Adrenal gland (tissue), 12 donors: ENCODE results near the gene SLC38A8. TPM values are rescaled to one million over a fixed set of nuclear protein-coding genes. Genes with fewer than 3 reads are reported as not detected.
A peak's percentile ranks its signal among the peaks of the same experiment; 100 is the strongest.

Experiments used
- DNase-seq, 7 donors: peaks; one replicate each; pipeline ENCODE4 v3.0.0-alpha.2; 2019 to 2020
- H3K27ac ChIP-seq, 5 donors: fragments of 200-600 bp; sonication (generic) in 4 of 5; 1 replicate in 3 of 5; 2 replicates in 2 of 5; pipeline versions ENCODE4 v1.5.1 to v1.8.0; 2016 to 2020; ENCODE audit warnings: mild to moderate bottlenecking in 1 of 5
- H3K27me3 ChIP-seq: fragments of 200-600 bp; 2 replicates; pipeline ENCODE4 v1.8.0; 2021
- H3K36me3 ChIP-seq, 2 donors: fragments of 200-600 bp; replicated peaks in 1 of 2; 1 replicate in 1 of 2; 2 replicates in 1 of 2; pipeline versions ENCODE4 v1.5.1 to v1.8.0; 2018 to 2022
- H3K4me1 ChIP-seq, 2 donors: fragments of 200-600 bp; replicated peaks in 1 of 2; 1 replicate in 1 of 2; 2 replicates in 1 of 2; pipeline versions ENCODE4 v1.5.1 to v1.8.0; 2018 to 2021
- H3K4me3 ChIP-seq, 4 donors: fragments of 200-600 bp; sonication (generic) in 3 of 4; one replicate each; pipeline ENCODE4 v1.5.1; 2016 to 2018
- H3K9me3 ChIP-seq, 3 donors: fragments of 200-600 bp; sonication (generic) in 1 of 3; replicated peaks in 1 of 3; 1 replicate in 2 of 3; 2 replicates in 1 of 3; pipeline versions ENCODE4 v1.5.1 to v1.8.0; 2016 to 2021
- POLR2A ChIP-seq, 2 donors: fragments of 450-650 bp; IDR thresholded peaks; one replicate each; pipeline ENCODE4 v1.6.1; 2017; ENCODE audit warnings: antibody characterized with exemption in 2 of 2, mild to moderate bottlenecking in 2 of 2, moderate library complexity in 1 of 2
- WGBS, 4 donors: extraction: QIAGEN DNeasy Blood & Tissue Kit in 2 of 4; methylation state at CpG; one replicate each; pipeline versions ENCODE4 v1.1.5 to v1.1.7; 2013 to 2017; 5-methylcytosine and 5-hydroxymethylcytosine counted together
- intact Hi-C, 2 donors: fragments of 100-400 bp; cut with DNase I; formaldehyde crosslinking; loops; one replicate each; pipeline versions ENCODE4 v1.14.1 to v1.15.0; 2022 to 2023
- polyA plus RNA-seq, 3 donors: library from polyadenylated mRNA; stranded (reverse); fragments of 200-250 nt in 2 of 3; fragments of 350-450 nt in 1 of 3; fragmentation: Illumina TruSeq in 1 of 3; extraction: RNeasy Lipid Tissue Mini Kit (QIAGEN cat#74804) in 1 of 3; gene quantifications; one replicate each; pipeline ENCODE4 v1.2.3, GENCODE V29; 2013 to 2014
- total RNA-seq, 9 donors: library from RNA; depleted of rRNA in 4 of 9; stranded (reverse); fragments of >200 nt in 4 of 9; fragments of 120-200 nt in 1 of 9; fragmentation: NEBNext Ultra II Directional in 1 of 9; extraction: Animal tissue kit (Norgen Biotek cat#: 25700) in 1 of 9; gene quantifications; one replicate each; pipeline versions ENCODE4 v1.1.0 to v1.2.4, GENCODE V29; 2013 to 2023
- TF ChIP-seq, protein P1 (sequence below), 6 experiments: fragments of 450-650 bp in 4 of 6; fragments of 200-600 bp in 2 of 6; sonication (generic) in 1 of 6; IDR thresholded peaks; 1 replicate in 5 of 6; 2 replicates in 1 of 6; pipeline versions ENCODE4 v1.5.1 to v1.8.0; 2016 to 2021; ENCODE audit warnings: antibody characterized with exemption in 6 of 6, mild to moderate bottlenecking in 2 of 6, moderate library complexity in 1 of 6
- donor health status: healthy with polysubstance abuse.
- donor health status: Bipolar disorder and iron deficiency.
- donor health status: DM: yes; HTN: yes; CAD: no.
- donor health status: DM: no; HTN: no; CAD: no.
- donor health status: DM: no; HTN: no; CAD: no.
- donor health status: DM: yes; HTN: yes; CAD: no.

Gene SLC38A8
- total and polyA plus RNA-seq, 12 donors = 0.07 to 1.3 (median 0.60) TPM; not detected in 6

DNA sequence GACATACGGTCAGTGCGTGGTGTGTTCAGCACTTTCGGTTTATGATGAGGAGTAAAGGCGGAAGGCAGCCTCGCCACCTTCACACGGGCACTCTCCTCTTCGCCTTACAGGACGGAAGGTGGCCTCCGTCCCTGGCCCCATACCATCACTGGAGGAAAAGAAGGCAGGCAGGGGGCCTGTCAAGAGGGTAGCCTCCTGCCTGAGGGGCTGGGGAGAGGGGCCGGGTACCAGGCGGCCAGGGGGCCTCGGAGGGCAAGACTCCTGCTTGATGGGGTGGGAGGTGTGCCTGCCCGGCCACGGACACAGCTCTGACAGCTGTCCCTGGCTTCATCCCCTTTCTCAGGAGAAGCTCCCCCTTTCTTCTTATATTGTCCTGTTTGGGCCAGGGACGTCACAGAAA, 15.6 kb upstream of the SLC38A8 start:
- Histone ChIP-seq H3K9me3 (no peaks in the 10 kb centered on the region), H3K27ac (peak overlapping the region in 1 of 5 donors; percentile 31), H3K4me1 (peaks cover 15 to 22% of the 10 kb centered on the region in 2 donors), H3K36me3 (peaks cover 0 to 87% of the 10 kb centered on the region in 2 donors), H3K27me3 (no peaks in the 10 kb centered on the region), H3K4me3 (no peak overlapping the region)
- TF ChIP-seq POLR2A (IDR thresholded peaks at IDR 0.05) = no peak
- TF ChIP-seq, protein P1, sequence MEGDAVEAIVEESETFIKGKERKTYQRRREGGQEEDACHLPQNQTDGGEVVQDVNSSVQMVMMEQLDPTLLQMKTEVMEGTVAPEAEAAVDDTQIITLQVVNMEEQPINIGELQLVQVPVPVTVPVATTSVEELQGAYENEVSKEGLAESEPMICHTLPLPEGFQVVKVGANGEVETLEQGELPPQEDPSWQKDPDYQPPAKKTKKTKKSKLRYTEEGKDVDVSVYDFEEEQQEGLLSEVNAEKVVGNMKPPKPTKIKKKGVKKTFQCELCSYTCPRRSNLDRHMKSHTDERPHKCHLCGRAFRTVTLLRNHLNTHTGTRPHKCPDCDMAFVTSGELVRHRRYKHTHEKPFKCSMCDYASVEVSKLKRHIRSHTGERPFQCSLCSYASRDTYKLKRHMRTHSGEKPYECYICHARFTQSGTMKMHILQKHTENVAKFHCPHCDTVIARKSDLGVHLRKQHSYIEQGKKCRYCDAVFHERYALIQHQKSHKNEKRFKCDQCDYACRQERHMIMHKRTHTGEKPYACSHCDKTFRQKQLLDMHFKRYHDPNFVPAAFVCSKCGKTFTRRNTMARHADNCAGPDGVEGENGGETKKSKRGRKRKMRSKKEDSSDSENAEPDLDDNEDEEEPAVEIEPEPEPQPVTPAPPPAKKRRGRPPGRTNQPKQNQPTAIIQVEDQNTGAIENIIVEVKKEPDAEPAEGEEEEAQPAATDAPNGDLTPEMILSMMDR (IDR thresholded peaks at IDR 0.05) = no peak
- WGBS, 4 donors = 92 to 97% (median 93%) methylated on average over 13 to 15 of the region's 15 CpGs
- no peak for DNase-seq
- intact Hi-C loops = loop anchor here in 1 of 2 donors (10.0 kb wide), 1 partner anchor 133 kb away; no protein-coding TSS in a partner anchor

DNA sequence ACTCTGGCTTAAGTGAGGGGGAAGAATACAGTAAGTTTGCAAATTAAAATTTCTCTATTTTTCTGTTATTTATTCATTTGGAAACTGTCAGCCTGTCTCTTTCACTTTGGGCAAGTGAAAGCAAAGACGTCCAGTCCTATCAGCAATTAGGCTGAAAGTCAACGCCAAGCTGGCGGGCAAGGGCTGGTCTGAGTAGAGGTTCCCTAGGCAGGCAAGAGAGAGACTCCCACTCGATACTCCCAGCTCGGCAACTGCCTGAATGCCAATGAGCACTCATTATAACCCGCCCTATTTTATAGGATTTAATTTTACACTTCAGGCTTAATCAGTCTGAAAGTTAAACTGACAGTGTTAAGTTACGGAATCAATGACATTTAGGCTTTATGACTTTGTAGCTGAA, 14.3 kb upstream of the SLC38A8 start:
- Histone ChIP-seq H3K9me3 (no peaks in the 10 kb centered on the region), H3K4me3 (no peak overlapping the region), H3K27me3 (no peaks in the 10 kb centered on the region), H3K27ac (peak overlapping the region in 1 of 5 donors; percentile 84), H3K36me3 (peaks cover 0 to 87% of the 10 kb centered on the region in 2 donors), H3K4me1 (peaks cover 15% of the 10 kb centered on the region in 2 donors)
- 90 to 98% (median 96%) methylated on average over 7 of the region's 7 CpGs for WGBS, 4 donors
- DNase-seq = no peak
- intact Hi-C loops = loop anchor here in 1 of 2 donors (10.0 kb wide), 1 partner anchor 132 kb away; no protein-coding TSS in a partner anchor
- TF ChIP-seq POLR2A (IDR thresholded peaks at IDR 0.05) = no peak
- TF ChIP-seq, protein P1 (IDR thresholded peaks at IDR 0.05) = no peak

DNA sequence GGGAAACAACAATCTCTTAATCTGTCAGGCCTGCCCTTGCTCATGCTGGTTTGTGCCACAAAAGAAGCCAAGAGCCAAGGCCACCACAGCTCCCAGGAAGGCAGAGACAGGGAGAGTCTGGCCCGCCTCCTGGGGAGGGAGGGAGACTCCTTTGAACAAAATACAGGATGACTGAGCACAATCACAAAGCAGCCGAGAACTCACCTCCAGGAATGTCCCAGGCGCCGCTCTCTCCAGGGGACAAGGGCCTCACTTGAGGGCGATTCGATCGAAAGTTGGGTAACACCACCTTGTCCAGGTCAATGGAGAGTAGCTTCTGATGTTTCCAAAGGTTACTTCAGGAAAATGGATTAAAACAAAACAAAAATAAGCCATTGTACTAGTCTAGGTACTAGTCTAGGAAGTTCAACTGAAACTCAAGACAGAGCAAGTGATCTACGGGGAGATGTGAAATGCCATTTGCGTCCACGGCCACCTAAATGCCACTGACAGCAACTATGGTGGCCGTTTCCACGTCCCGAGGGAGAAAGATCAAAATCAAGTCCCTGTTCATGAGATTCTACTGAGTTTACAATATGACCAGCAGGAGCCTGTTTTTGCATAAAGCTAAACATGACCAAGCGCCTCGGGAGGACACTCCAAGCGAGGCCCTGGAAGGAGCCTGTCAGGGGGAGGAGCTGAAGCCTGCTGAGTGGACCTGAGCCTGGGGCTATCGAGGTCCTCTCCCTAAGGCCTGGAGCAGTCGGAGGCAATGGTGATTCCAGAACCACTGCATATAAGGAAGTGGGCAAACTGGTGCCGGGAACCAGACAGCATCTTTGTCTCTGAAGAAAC, 13.4 kb upstream of the SLC38A8 start:
- H3K27ac ChIP-seq = peak overlapping the region in 4 of 5 donors; percentile 56 to 84 (median 68)
- intact Hi-C loops = loop anchor here in 1 of 2 donors (10.0 kb wide), 1 partner anchor 131 kb away; no protein-coding TSS in a partner anchor
- no peak overlapping the region for H3K4me3 ChIP-seq
- peak; percentile 66 to 88 (median 88) for DNase-seq
- no peaks in the 10 kb centered on the region for H3K27me3 ChIP-seq
- TF ChIP-seq, protein P1 (IDR thresholded peaks at IDR 0.05) = peak in 1 of 6 experiments; percentile 3
- TF ChIP-seq POLR2A (IDR thresholded peaks at IDR 0.05) = peak in 1 of 2 donors; percentile 47
- peaks cover 15% of the 10 kb centered on the region in 2 donors for H3K4me1 ChIP-seq
- H3K9me3 ChIP-seq = no peaks in the 10 kb centered on the region
- 71 to 84% (median 75%) methylated on average over 19 of the region's 19 CpGs for WGBS, 4 donors
- peaks cover 0 to 78% of the 10 kb centered on the region in 2 donors for H3K36me3 ChIP-seq

DNA sequence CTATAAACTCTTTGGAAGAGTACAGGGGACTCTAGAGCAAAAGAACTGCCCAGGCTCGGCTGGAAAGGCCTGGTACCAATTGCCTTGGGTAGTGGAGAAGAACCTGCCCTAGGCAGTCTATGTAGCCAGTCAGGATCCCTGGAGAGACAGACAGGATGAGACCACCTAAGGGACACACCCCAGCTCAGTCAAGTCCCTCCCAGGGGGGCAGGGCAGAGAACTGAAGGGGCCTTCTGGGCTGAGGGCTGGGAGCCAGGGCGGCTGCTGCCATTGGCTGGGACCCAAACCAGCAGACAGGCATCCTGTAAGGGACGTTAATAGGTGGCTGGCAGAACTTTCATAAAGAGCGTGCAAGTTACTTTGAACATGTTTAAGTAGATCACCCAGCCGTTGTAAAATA, 12.8 kb upstream of the SLC38A8 start:
- TF ChIP-seq, protein P1 (IDR thresholded peaks at IDR 0.05) = no peak
- no peak for TF ChIP-seq POLR2A (IDR thresholded peaks at IDR 0.05)
- Histone ChIP-seq H3K27me3 (no peaks in the 10 kb centered on the region), H3K27ac (peak overlapping the region; percentile 14 to 84 (median 61)), H3K4me1 (peaks cover 15% of the 10 kb centered on the region in 2 donors), H3K9me3 (no peaks in the 10 kb centered on the region), H3K36me3 (peaks cover 0 to 72% of the 10 kb centered on the region in 2 donors), H3K4me3 (no peak overlapping the region)
- peak in 3 of 7 donors; percentile 45 to 62 (median 52) for DNase-seq
- intact Hi-C loops = loop anchor here in 1 of 2 donors (10.0 kb wide), 1 partner anchor 131 kb away; no protein-coding TSS in a partner anchor
- WGBS, 4 donors = 39 to 52% (median 43%) methylated on average over 5 of the region's 5 CpGs
